ENCODE results near the gene DOP1A.

DOP1A gene

GRCh38 chr6:83061190-83061589 lies 6.3 kb upstream of the DOP1A start:
- ATAC-seq (ENCODE audit: low read depth) (no peak), DNase-seq (ENCODE audit: low spot score in 2 of 2) (no peak)
- Mint-ChIP-seq H3K27me3 (no peaks in the 10 kb centered on the region), H3K27ac (no peak overlapping the region), H3K36me3 (peaks cover 13% of the 10 kb centered on the region), H3K4me1 (peaks cover 25% of the 10 kb centered on the region), H3K9me3 (no peaks in the 10 kb centered on the region), H3K4me3 (no peak overlapping the region)

GRCh38 chr6:83062225-83062624 lies 5.2 kb upstream of the DOP1A start:
- H3K4me3 Mint-ChIP-seq = no peak overlapping the region
- no peaks in the 10 kb centered on the region for H3K27me3 Mint-ChIP-seq
- no peaks in the 10 kb centered on the region for H3K9me3 Mint-ChIP-seq
- no peak for ATAC-seq (ENCODE audit: low read depth)
- DNase-seq (ENCODE audit: low spot score in 2 of 2) = no peak
- H3K4me1 Mint-ChIP-seq = peaks cover 22% of the 10 kb centered on the region
- H3K36me3 Mint-ChIP-seq = peaks cover 6% of the 10 kb centered on the region
- H3K27ac Mint-ChIP-seq = no peak overlapping the region

- H3K4me3 Mint-ChIP-seq = peak within 1 kb of the TSS; percentile 92
- peaks cover 4% of the 10 kb centered on the region for H3K36me3 Mint-ChIP-seq
- ATAC-seq (ENCODE audit: low read depth) = peak; percentile 65
- no peaks in the 10 kb centered on the region for H3K9me3 Mint-ChIP-seq
- H3K27me3 Mint-ChIP-seq = no peaks in the 10 kb centered on the region
- H3K4me1 Mint-ChIP-seq = peaks cover 27% of the 10 kb centered on the region
- DNase-seq (ENCODE audit: low spot score in 2 of 2) = peak; percentile 95 to 99
- H3K27ac Mint-ChIP-seq = peak within 1 kb of the TSS; percentile 85
Observed at GRCh38 chr6:83065511-83066192, 1.8 kb upstream of the DOP1A start, which contains the start of gene UBE3D. TSS of gene UBE3D (minus strand) at chr6:83065841. CDS start at chr6:83065718, 123 bp downstream.

GRCh38 chr6:83068616-83069015 lies 1.1 kb downstream of the DOP1A start:
- Mint-ChIP-seq H3K4me1 (peaks cover 23% of the 10 kb centered on the region), H3K36me3 (peaks cover 2% of the 10 kb centered on the region)

GRCh38 chr6:83069633-83070032 lies 2.2 kb downstream of the DOP1A start:
- H3K9me3 Mint-ChIP-seq = no peaks in the 10 kb centered on the region
- H3K36me3 Mint-ChIP-seq = peaks cover 2% of the 10 kb centered on the region
- H3K27me3 Mint-ChIP-seq = no peaks in the 10 kb centered on the region
- peaks cover 18% of the 10 kb centered on the region for H3K4me1 Mint-ChIP-seq
- no peak overlapping the region for H3K4me3 Mint-ChIP-seq
- H3K27ac Mint-ChIP-seq = no peak overlapping the region
- DNase-seq (ENCODE audit: low spot score in 2 of 2) = no peak
- no peak for ATAC-seq (ENCODE audit: low read depth)

More at GRCh38 chr6:83068616-83069015, 1.1 kb downstream of the DOP1A start:
- DNase-seq (ENCODE audit: low spot score in 2 of 2) = no peak
- ATAC-seq (ENCODE audit: low read depth) = no peak
- peak overlapping the region; percentile 92 for H3K27ac Mint-ChIP-seq
- no peaks in the 10 kb centered on the region for H3K9me3 Mint-ChIP-seq
- H3K27me3 Mint-ChIP-seq = no peaks in the 10 kb centered on the region
- H3K4me3 Mint-ChIP-seq = peak overlapping the region; percentile 84

GRCh38 chr6:83071023-83071422 lies 3.6 kb downstream of the DOP1A start:
- peaks cover 9% of the 10 kb centered on the region for H3K36me3 Mint-ChIP-seq
- peak overlapping the region; percentile 49 for H3K4me3 Mint-ChIP-seq
- peak; percentile 15 to 42 for DNase-seq (ENCODE audit: low spot score in 2 of 2)
- peaks cover 18% of the 10 kb centered on the region for H3K4me1 Mint-ChIP-seq
- ATAC-seq (ENCODE audit: low read depth) = peak; percentile 51
- no peaks in the 10 kb centered on the region for H3K27me3 Mint-ChIP-seq
- H3K27ac Mint-ChIP-seq = peak overlapping the region; percentile 71
- no peaks in the 10 kb centered on the region for H3K9me3 Mint-ChIP-seq

GRCh38 chr6:83071707-83072106 lies 4.2 kb downstream of the DOP1A start:
- ATAC-seq (ENCODE audit: low read depth) (no peak), DNase-seq (ENCODE audit: low spot score in 2 of 2) (no peak)
- no peaks in the 10 kb centered on the region for H3K9me3 Mint-ChIP-seq
- H3K36me3 Mint-ChIP-seq = peaks cover 12% of the 10 kb centered on the region
- H3K4me1 Mint-ChIP-seq = peaks cover 15% of the 10 kb centered on the region
- H3K27ac Mint-ChIP-seq = peak overlapping the region; percentile 71
- H3K4me3 Mint-ChIP-seq = no peak overlapping the region
- no peaks in the 10 kb centered on the region for H3K27me3 Mint-ChIP-seq

GRCh38 chr6:83072726-83073125 lies 5.3 kb downstream of the DOP1A start:
- Mint-ChIP-seq H3K9me3 (no peaks in the 10 kb centered on the region), H3K4me3 (no peak overlapping the region), H3K4me1 (peaks cover 15% of the 10 kb centered on the region), H3K27ac (no peak overlapping the region), H3K36me3 (peaks cover 12% of the 10 kb centered on the region), H3K27me3 (no peaks in the 10 kb centered on the region)
- ATAC-seq (ENCODE audit: low read depth) = no peak
- no peak for DNase-seq (ENCODE audit: low spot score in 2 of 2)

- peaks cover 12% of the 10 kb centered on the region for H3K36me3 Mint-ChIP-seq
- no peaks in the 10 kb centered on the region for H3K27me3 Mint-ChIP-seq
- H3K4me1 Mint-ChIP-seq = peaks cover 13% of the 10 kb centered on the region
- DNase-seq (ENCODE audit: low spot score in 2 of 2) (no peak), ATAC-seq (ENCODE audit: low read depth) (no peak)
- no peaks in the 10 kb centered on the region for H3K9me3 Mint-ChIP-seq
- H3K27ac Mint-ChIP-seq = no peak overlapping the region
- H3K4me3 Mint-ChIP-seq = no peak overlapping the region
Observed at GRCh38 chr6:83073615-83074014, 6.1 kb downstream of the DOP1A start.

- Mint-ChIP-seq H3K4me3 (no peak overlapping the region), H3K9me3 (no peaks in the 10 kb centered on the region), H3K4me1 (peaks cover 31% of the 10 kb centered on the region), H3K27me3 (no peaks in the 10 kb centered on the region), H3K36me3 (peaks cover 7% of the 10 kb centered on the region), H3K27ac (no peak overlapping the region)
- DNase-seq (ENCODE audit: low spot score in 2 of 2) (no peak), ATAC-seq (ENCODE audit: low read depth) (no peak)
Observed at GRCh38 chr6:83083476-83083875, 16.0 kb downstream of the DOP1A start.

- Mint-ChIP-seq H3K27me3 (no peaks in the 10 kb centered on the region), H3K4me3 (no peak overlapping the region), H3K27ac (peak overlapping the region; percentile 4), H3K9me3 (no peaks in the 10 kb centered on the region), H3K4me1 (peaks cover 28% of the 10 kb centered on the region), H3K36me3 (peaks cover 11% of the 10 kb centered on the region)
- ATAC-seq (ENCODE audit: low read depth) (peak; percentile 57), DNase-seq (ENCODE audit: low spot score in 2 of 2) (no peak)
Observed at GRCh38 chr6:83086751-83087150, 19.3 kb downstream of the DOP1A start.

- Mint-ChIP-seq H3K27me3 (no peaks in the 10 kb centered on the region), H3K4me3 (no peak overlapping the region), H3K36me3 (peaks cover 10% of the 10 kb centered on the region), H3K9me3 (peaks cover 3% of the 10 kb centered on the region), H3K4me1 (peaks cover 5% of the 10 kb centered on the region), H3K27ac (no peak overlapping the region)
- DNase-seq (ENCODE audit: low spot score in 2 of 2) (no peak), ATAC-seq (ENCODE audit: low read depth) (no peak)
Observed at GRCh38 chr6:83092756-83093399, 25.4 kb downstream of the DOP1A start.

GRCh38 chr6:83096791-83097190 lies 29.3 kb downstream of the DOP1A start:
- no peak overlapping the region for H3K27ac Mint-ChIP-seq
- peaks cover 18% of the 10 kb centered on the region for H3K36me3 Mint-ChIP-seq
- ATAC-seq (ENCODE audit: low read depth) = no peak

GRCh38 chr6:83097204-83097603 lies 29.7 kb downstream of the DOP1A start:
- Mint-ChIP-seq H3K4me3 (no peak overlapping the region), H3K36me3 (peaks cover 22% of the 10 kb centered on the region), H3K4me1 (peaks cover 2% of the 10 kb centered on the region), H3K27ac (no peak overlapping the region), H3K27me3 (no peaks in the 10 kb centered on the region), H3K9me3 (peaks cover 3% of the 10 kb centered on the region)
- ATAC-seq (ENCODE audit: low read depth) = no peak
- DNase-seq (ENCODE audit: low spot score in 2 of 2) = no peak

More at GRCh38 chr6:83096791-83097190, 29.3 kb downstream of the DOP1A start:
- no peak overlapping the region for H3K4me3 Mint-ChIP-seq
- H3K9me3 Mint-ChIP-seq = peaks cover 3% of the 10 kb centered on the region
- peaks cover 2% of the 10 kb centered on the region for H3K4me1 Mint-ChIP-seq
- no peaks in the 10 kb centered on the region for H3K27me3 Mint-ChIP-seq
- DNase-seq (ENCODE audit: low spot score in 2 of 2) = no peak
